GM18517 (cell line): ENCODE data around the gene KRTAP10-2.
"Not testable (repeated sequence)": the region's sequence is repeated elsewhere in the genome, so short reads cannot be mapped to it uniquely, and the experiment has no call there.

Experiments used
- ATAC-seq: cut with Tn5 transposase; IDR thresholded peaks from one replicate; pipeline ENCODE4 v1.9.1; 2021; ENCODE audit warnings: mild to moderate bottlenecking, moderate library complexity; ENCODE audit not compliant: unreplicated experiment

The KRTAP10-2 gene

DNA sequence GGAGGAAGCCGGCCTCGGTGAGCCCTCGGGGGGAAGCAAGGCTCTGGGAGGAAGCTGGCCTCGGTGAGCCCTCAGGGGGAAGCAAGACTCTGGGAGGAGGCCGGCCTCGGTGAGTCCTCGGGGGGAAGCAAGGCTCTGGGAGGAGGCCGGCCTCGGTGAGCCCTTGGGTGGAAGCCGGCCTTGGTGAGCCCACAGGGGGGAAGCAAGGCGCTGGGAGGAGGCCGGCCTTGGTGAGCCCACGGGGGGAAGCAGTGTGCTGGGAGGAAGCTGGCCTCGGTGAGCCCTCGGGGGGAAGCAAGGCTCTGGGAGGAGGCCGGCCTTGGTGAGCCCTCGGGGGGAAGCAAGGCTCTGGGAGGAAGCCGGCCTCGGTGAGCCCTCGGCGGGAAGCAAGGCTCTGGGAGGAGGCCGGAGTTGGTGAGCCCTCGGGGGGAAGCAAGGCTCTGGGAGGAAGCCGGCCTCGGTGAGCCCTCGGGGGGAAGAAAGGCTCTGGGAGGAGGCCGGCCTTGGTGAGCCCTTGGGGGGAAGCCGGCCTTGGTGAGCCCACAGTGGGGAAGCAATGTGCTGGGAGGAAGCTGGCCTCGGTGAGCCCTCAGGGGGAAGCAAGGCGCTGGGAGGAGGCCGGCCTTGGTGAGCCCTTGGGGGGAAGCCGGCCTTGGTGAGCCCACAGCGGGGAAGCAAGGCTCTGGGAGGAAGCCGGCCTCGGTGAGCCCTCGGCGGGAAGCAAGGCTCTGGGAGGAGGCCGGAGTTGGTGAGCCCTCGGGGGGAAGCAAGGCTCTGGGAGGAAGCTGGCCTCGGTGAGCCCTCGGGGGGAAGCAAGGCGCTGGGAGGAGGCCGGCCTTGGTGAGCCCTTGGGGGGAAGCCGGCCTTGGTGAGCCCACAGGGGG lies 48.1 kb downstream of the KRTAP10-2 start:
- not testable (repeated sequence) for ATAC-seq

DNA sequence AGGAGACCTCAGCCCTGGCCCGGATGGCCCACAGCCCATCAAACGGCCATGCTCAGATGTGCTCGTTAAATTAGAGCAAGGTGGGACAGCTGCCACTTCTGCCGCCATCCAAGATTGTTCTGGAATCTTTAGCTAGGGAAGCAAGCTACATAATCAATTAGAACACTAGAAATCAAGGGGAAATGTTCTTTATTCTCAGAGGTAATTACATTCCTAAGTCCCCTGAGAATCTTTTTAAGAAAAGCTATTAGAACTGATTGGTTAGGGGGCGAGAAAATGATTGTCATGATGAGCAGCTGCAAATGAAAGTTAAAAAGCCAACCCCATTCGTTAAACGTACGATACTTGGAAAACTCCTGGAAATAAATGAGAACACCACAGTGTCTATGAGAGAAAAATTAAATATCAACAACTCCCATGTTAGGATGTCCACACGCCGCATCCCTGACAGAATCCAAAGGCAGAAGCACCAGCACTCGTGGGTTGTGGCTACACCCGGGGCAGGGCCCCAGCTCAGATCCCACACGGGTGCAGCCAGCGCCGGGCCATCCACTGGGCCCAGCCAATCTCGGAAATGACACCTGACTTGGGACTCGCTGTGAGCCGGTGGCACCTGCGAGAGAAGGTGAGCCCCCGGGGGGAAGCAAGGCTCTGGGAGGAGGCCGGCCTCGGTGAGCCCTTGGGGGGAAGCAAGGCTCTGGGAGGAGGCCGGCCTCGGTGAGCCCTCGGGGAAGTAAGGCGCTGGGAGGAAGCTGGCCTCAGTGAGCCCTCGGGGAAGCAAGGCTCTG lies 48.9 kb downstream of the KRTAP10-2 start:
- ATAC-seq, result no peak
